ENCODE results near the gene MSI1. TPM values are rescaled to one million over a fixed set of nuclear protein-coding genes. Genes with fewer than 3 reads are reported as not detected.
A peak's percentile ranks its signal among the peaks of the same experiment; 100 is the strongest.

The MSI1 gene
- total RNA-seq, 1 experiment from 2014 or later = 26.0 TPM

DNA sequence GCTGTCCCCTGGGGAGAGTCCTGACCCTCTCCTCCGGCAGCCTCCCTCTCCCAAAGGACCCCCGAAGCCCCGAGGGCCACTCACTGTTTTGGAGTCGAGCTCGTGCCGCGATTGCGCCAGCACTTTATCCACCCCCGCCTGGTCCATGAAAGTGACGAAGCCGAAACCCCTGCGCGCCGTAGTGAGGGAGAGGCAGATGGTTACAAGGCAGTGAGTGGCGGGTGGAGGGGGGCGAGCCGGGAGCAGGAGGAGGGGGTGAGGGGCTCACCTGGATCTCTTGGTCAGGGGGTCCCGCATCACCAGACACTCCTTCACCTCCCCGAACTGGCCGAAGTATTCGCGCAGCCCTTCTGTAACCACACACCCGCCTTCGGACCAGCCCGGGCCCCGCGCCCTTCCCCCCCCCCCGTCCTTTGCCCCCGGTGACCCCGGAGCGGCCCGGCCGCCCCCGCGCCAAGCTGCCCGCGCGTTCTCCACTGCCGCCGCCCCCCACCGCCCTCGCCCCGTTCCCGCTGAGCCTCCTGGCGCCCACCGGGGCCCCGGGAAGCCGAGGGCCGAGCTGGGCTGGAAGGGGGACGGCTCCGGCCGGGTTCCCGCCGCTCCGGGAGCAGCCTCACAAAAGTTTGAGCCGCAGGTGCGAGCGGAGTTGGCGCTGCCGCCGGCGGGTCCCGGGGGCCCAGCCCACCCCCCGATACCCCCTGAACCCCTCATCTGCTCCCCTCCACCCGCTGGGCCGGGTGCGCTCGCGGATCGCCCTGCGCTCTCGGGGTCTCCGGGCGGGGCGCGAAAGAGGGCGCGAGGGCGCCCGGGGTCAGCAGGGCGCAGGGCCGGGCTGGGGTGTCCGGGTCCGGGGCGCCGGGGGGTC lies 808 bp downstream of the MSI1 start:
- peak overlapping the region; percentile 80 for H3K9ac ChIP-seq (ENCODE audit: low read length)
- H3K79me2 ChIP-seq (ENCODE audit: insufficient read depth, low read length) = no peaks in the 10 kb centered on the region; the same call in 1 of the 2 replicates
- H4K20me1 ChIP-seq (ENCODE audit: insufficient read depth) = no peaks in the 10 kb centered on the region
- H3K36me3 ChIP-seq (ENCODE audit: control insufficient read depth in 1 of 2, insufficient read depth in 2 of 2, low read length in 2 of 2) = no peaks in the 10 kb centered on the region
- H2AFZ ChIP-seq (ENCODE audit: low read depth, low read length, poor library complexity, severe bottlenecking) = no peak overlapping the region
- POLR2A ChIA-PET = no interaction called here
- H3K4me1 ChIP-seq (ENCODE audit: control insufficient read depth in 1 of 2, insufficient read depth in 2 of 2, low read length in 2 of 2) = peaks cover 9 to 24% of the 10 kb centered on the region in 2 experiments; a peak in 3 of 4 replicates
- CTCF ChIA-PET = no interaction called here
- no peaks in the 10 kb centered on the region for H3K9me3 ChIP-seq (ENCODE audit: control insufficient read depth in 1 of 2, insufficient read depth in 1 of 2, low read depth in 1 of 2, low read length in 2 of 2)
- peak overlapping the region; percentile 78 for H3K4me2 ChIP-seq (ENCODE audit: low read length)
- RAD21 ChIA-PET (ENCODE audit: low non-redundant PET in 1 of 2, low total read pairs in 2 of 2, uncharacterized antibody in 2 of 2, unreplicated experiment in 2 of 2) = no interaction called here
- peak overlapping the region; percentile 74; the same call in 1 of the 2 replicates for H3K27ac ChIP-seq (ENCODE audit: low read depth, low read length)
- intact Hi-C loops (cut with micrococcal nuclease) = no loop called here
- no TSS peak for BruUV-seq (replicated peaks)
- ATAC-seq (peak; percentile 33), DNase-seq (ENCODE audit: low read depth, low spot score) (no peak)
- peak overlapping the region; percentile 58 to 70 for H3K4me3 ChIP-seq (replicated peaks in 1 of 2; ENCODE audit: low read depth in 1 of 2, low read length in 2 of 2)
- H3K27me3 ChIP-seq (ENCODE audit: insufficient read depth, low read length) = peaks cover 18% of the 10 kb centered on the region; the same call in 1 of the 2 replicates
- TF ChIP-seq SIN3A (IDR thresholded peaks at IDR 0.05; ENCODE audit: low read depth) (no peak), ATF3 (IDR thresholded peaks at IDR 0.05) (no peak), SP1 (IDR thresholded peaks at IDR 0.05; ENCODE audit: low read depth) (no peak), ZNF274 (IDR thresholded peaks at IDR 0.05; ENCODE audit: low read depth, low read length) (no peak), ZBTB33 (IDR thresholded peaks at IDR 0.05; ENCODE audit: extremely low read depth, insufficient replicate concordance, low read length) (no peak), ELF1 (IDR thresholded peaks at IDR 0.05; ENCODE audit: borderline replicate concordance, low read depth) (no peak), MAX (IDR thresholded peaks at IDR 0.05) (no peak), EZH2phosphoT487 (IDR thresholded peaks at IDR 0.05; ENCODE audit: borderline replicate concordance) (no peak), EZH2 (IDR thresholded peaks at IDR 0.05) (no peak), POLR2AphosphoS5 (IDR thresholded peaks at IDR 0.05; ENCODE audit: low read depth, low read length) (no peak), RAD21 (IDR thresholded peaks at IDR 0.05; ENCODE audit: low read depth) (no peak), FOSL1 (IDR thresholded peaks at IDR 0.05; ENCODE audit: low read depth) (no peak), SRF (IDR thresholded peaks at IDR 0.05; ENCODE audit: low read depth) (no peak), ZFX (IDR thresholded peaks at IDR 0.05) (no peak), CBX3 (IDR thresholded peaks at IDR 0.05; ENCODE audit: low read depth) (no peak), CTCF (IDR thresholded peaks at IDR 0.05 in 2 of 3, conservative IDR thresholded peaks at IDR 0.05 in 1 of 3; ENCODE audit: borderline replicate concordance in 1 of 3, insufficient read depth in 1 of 3, low read depth in 2 of 3, low read length in 2 of 3) (no peak), POLR2A (IDR thresholded peaks at IDR 0.05; ENCODE audit: borderline replicate concordance, extremely low read depth, insufficient read depth, insufficient read length) (no peak), CEBPB (IDR thresholded peaks at IDR 0.05; ENCODE audit: low read depth) (no peak), JUND (IDR thresholded peaks at IDR 0.05) (no peak)
- TF ChIP-seq, protein P1, sequence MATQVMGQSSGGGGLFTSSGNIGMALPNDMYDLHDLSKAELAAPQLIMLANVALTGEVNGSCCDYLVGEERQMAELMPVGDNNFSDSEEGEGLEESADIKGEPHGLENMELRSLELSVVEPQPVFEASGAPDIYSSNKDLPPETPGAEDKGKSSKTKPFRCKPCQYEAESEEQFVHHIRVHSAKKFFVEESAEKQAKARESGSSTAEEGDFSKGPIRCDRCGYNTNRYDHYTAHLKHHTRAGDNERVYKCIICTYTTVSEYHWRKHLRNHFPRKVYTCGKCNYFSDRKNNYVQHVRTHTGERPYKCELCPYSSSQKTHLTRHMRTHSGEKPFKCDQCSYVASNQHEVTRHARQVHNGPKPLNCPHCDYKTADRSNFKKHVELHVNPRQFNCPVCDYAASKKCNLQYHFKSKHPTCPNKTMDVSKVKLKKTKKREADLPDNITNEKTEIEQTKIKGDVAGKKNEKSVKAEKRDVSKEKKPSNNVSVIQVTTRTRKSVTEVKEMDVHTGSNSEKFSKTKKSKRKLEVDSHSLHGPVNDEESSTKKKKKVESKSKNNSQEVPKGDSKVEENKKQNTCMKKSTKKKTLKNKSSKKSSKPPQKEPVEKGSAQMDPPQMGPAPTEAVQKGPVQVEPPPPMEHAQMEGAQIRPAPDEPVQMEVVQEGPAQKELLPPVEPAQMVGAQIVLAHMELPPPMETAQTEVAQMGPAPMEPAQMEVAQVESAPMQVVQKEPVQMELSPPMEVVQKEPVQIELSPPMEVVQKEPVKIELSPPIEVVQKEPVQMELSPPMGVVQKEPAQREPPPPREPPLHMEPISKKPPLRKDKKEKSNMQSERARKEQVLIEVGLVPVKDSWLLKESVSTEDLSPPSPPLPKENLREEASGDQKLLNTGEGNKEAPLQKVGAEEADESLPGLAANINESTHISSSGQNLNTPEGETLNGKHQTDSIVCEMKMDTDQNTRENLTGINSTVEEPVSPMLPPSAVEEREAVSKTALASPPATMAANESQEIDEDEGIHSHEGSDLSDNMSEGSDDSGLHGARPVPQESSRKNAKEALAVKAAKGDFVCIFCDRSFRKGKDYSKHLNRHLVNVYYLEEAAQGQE (IDR thresholded peaks at IDR 0.05; ENCODE audit: low read depth) = no peak
- H3K9me2 ChIP-seq (ENCODE audit: insufficient read depth) = no peaks in the 10 kb centered on the region
